ENCODE data around the gene IL3RA. TPM values are rescaled to one million over a fixed set of nuclear protein-coding genes. Genes with fewer than 3 reads are reported as not detected.
"Not testable (repeated sequence)": the region's sequence is repeated elsewhere in the genome, so short reads cannot be mapped to it uniquely, and the experiment has no call there.

The IL3RA gene
- total RNA-seq, 1 donor = 0.09 TPM

DNA sequence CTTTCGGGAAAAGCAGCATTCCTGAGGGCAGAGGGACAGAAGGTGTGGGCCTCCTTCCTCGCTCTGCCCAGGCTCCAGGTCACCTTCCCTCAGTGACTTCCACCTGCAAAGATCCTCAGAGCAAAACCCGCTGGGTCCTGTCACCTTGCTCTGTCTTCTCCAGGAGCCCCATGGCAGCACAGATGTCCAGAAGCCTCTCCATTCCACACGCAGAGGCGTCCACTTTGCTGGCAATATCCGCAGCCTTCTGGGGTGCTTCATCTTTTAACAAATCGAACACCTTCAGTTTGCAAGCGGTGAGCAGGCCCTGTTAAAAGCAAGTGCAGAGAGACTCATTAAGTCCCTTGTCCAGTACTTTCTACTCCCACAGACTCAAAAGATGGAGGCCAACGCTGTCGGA lies 88.8 kb downstream of the IL3RA start:
- DNase-seq (ENCODE audit: low read depth) = no peak
- no peak overlapping the region for H3K4me3 ChIP-seq (ENCODE audit: low read depth, low read length)
- TF ChIP-seq, protein P1, sequence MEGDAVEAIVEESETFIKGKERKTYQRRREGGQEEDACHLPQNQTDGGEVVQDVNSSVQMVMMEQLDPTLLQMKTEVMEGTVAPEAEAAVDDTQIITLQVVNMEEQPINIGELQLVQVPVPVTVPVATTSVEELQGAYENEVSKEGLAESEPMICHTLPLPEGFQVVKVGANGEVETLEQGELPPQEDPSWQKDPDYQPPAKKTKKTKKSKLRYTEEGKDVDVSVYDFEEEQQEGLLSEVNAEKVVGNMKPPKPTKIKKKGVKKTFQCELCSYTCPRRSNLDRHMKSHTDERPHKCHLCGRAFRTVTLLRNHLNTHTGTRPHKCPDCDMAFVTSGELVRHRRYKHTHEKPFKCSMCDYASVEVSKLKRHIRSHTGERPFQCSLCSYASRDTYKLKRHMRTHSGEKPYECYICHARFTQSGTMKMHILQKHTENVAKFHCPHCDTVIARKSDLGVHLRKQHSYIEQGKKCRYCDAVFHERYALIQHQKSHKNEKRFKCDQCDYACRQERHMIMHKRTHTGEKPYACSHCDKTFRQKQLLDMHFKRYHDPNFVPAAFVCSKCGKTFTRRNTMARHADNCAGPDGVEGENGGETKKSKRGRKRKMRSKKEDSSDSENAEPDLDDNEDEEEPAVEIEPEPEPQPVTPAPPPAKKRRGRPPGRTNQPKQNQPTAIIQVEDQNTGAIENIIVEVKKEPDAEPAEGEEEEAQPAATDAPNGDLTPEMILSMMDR (IDR thresholded peaks at IDR 0.05; ENCODE audit: insufficient read depth, low read length) = no peak

GRCh38 chrX:1426321-1426720 lies 89.7 kb downstream of the IL3RA start:
- H3K4me3 ChIP-seq (ENCODE audit: low read depth, low read length); DNase-seq (ENCODE audit: low read depth): not testable (repeated sequence)

GRCh38 chrX:1427756-1428155 lies 91.2 kb downstream of the IL3RA start:
- TF ChIP-seq, protein P1 (IDR thresholded peaks at IDR 0.05; ENCODE audit: insufficient read depth, low read length) = no peak
- DNase-seq (ENCODE audit: low read depth) = no peak
- H3K4me3 ChIP-seq (ENCODE audit: low read depth, low read length) = no peak overlapping the region

GRCh38 chrX:1430451-1430850 lies 93.9 kb downstream of the IL3RA start:
- TF ChIP-seq, protein P1 (IDR thresholded peaks at IDR 0.05; ENCODE audit: insufficient read depth, low read length) = no peak
- no peak overlapping the region for H3K4me3 ChIP-seq (ENCODE audit: low read depth, low read length)
- DNase-seq (ENCODE audit: low read depth) = no peak

Small RNAs within 50 kb of the gene (small RNA-seq; reads per million reads assigned to genes)
- gene MIR3690 (not detected), gene RNA5SP498 (not detected)

Other genes with a start within 250 kb of the IL3RA start
- gene CRLF2, start 124.1 kb upstream of the IL3RA start, total RNA-seq (ENCODE audit: low replicate concordance) = not detected in 2 replicates
- gene CSF2RA, start 68.0 kb upstream of the IL3RA start, total RNA-seq (ENCODE audit: low replicate concordance) = not detected in 2 replicates
- 190 and 311 TPM in 2 replicates for gene SLC25A6, start 55.3 kb downstream of the IL3RA start, total RNA-seq (ENCODE audit: low replicate concordance)
- gene ASMTL, start 116.1 kb downstream of the IL3RA start, total RNA-seq (ENCODE audit: low replicate concordance) = 17.6 and 30.2 TPM in 2 replicates
- not detected in 2 replicates for gene P2RY8, start 200.4 kb downstream of the IL3RA start, total RNA-seq (ENCODE audit: low replicate concordance)